Neuronal stem cell (in vitro differentiated cells): ENCODE results near the gene KAZN.

Source experiments
- DNase-seq: peaks from one replicate; pipeline ENCODE4 v3.0.0-alpha.2; 2013; ENCODE audit warnings: low spot score
- H2AFZ ChIP-seq: one replicate; pipeline ENCODE4 v1.6.1; 2013; ENCODE audit warnings: mild to moderate bottlenecking, low read length, inconsistent platforms
- H2AK5ac ChIP-seq: 2 replicates; pipeline ENCODE4 v1.6.1; 2013; ENCODE audit warnings: low read depth, mild to moderate bottlenecking, inconsistent platforms, low read length, moderate library complexity, mixed read lengths
- H2BK120ac ChIP-seq: 2 replicates; pipeline ENCODE4 v1.6.1; 2013; ENCODE audit warnings: low read depth, mild to moderate bottlenecking, inconsistent platforms, low read length, moderate library complexity, mixed read lengths
- H2BK12ac ChIP-seq: one replicate; pipeline ENCODE4 v1.6.1; 2013; ENCODE audit warnings: low read length, inconsistent platforms
- H2BK15ac ChIP-seq: 2 replicates; pipeline ENCODE4 v1.6.1; 2013; ENCODE audit warnings: mild to moderate bottlenecking, low read length, inconsistent platforms, mixed read lengths
- H2BK5ac ChIP-seq: one replicate; pipeline ENCODE4 v1.6.1; 2013; ENCODE audit warnings: inconsistent platforms, mild to moderate bottlenecking, low read length, moderate library complexity
- H3K14ac ChIP-seq: one replicate; pipeline ENCODE4 v1.6.1; 2013; ENCODE audit warnings: low read length, inconsistent platforms
- H3K18ac ChIP-seq: 2 replicates; pipeline ENCODE4 v1.6.1; 2013; ENCODE audit warnings: low read length, inconsistent platforms
- H3K23ac ChIP-seq: 2 replicates; pipeline ENCODE4 v1.6.1; 2013; ENCODE audit warnings: low read depth, mild to moderate bottlenecking, mixed read lengths, low read length, inconsistent platforms; ENCODE audit not compliant: poor library complexity
- H3K27ac ChIP-seq: replicated peaks from 3 replicates; pipeline ENCODE4 v1.5.1; 2013; ENCODE audit warnings: low read length, inconsistent platforms
- H3K27me3 ChIP-seq, 3 experiments: 2 replicates each; pipeline ENCODE4 v1.6.1; 2013; ENCODE audit warnings: low read length in 3 of 3, mild to moderate bottlenecking in 2 of 3, inconsistent platforms in 1 of 3, low read depth in 1 of 3, mixed read lengths in 1 of 3, moderate library complexity in 1 of 3; ENCODE audit not compliant: control insufficient read depth in 3 of 3, insufficient read depth in 3 of 3
- H3K36me3 ChIP-seq, 2 donors: replicated peaks in 1 of 2; 2 replicates each; pipeline ENCODE4 v1.6.1; 2013; ENCODE audit warnings: low read length in 2 of 2; ENCODE audit not compliant: control insufficient read depth in 2 of 2, insufficient read depth in 2 of 2
- H3K4ac ChIP-seq: 2 replicates; pipeline ENCODE4 v1.6.1; 2013; ENCODE audit warnings: inconsistent platforms, mild to moderate bottlenecking, low read length, moderate library complexity
- H3K4me1 ChIP-seq, 2 donors: 1 replicate in 1 of 2; 2 replicates in 1 of 2; pipeline ENCODE4 v1.6.1; 2013; ENCODE audit warnings: low read length in 2 of 2, low read depth in 1 of 2; ENCODE audit not compliant: control insufficient read depth in 2 of 2, insufficient read depth in 1 of 2
- H3K4me2 ChIP-seq: one replicate; pipeline ENCODE4 v1.6.1; 2013; ENCODE audit warnings: mild to moderate bottlenecking, low read length, inconsistent platforms; ENCODE audit not compliant: insufficient read depth, poor library complexity, severe bottlenecking
- H3K4me3 ChIP-seq, 2 donors: 2 replicates each; pipeline ENCODE4 v1.5.1; 2013; ENCODE audit warnings: low read length in 2 of 2, mild to moderate bottlenecking in 2 of 2, inconsistent platforms in 1 of 2, moderate library complexity in 1 of 2
- H3K79me1 ChIP-seq: one replicate; pipeline ENCODE4 v1.6.1; 2013; ENCODE audit warnings: low read depth, mild to moderate bottlenecking, inconsistent platforms, low read length, moderate library complexity
- H3K9ac ChIP-seq: one replicate; pipeline ENCODE4 v1.6.1; 2013; ENCODE audit warnings: mild to moderate bottlenecking, low read depth, low read length, inconsistent platforms; ENCODE audit not compliant: poor library complexity
- H3K9me3 ChIP-seq, 2 donors: replicated peaks in 1 of 2; 2 replicates each; pipeline versions ENCODE3 to v1.6.1; 2013; ENCODE audit warnings: low read length in 2 of 2, mild to moderate bottlenecking in 2 of 2, inconsistent platforms in 1 of 2, low read depth in 1 of 2, mixed read lengths in 1 of 2, moderate library complexity in 1 of 2; ENCODE audit not compliant: control insufficient read depth in 2 of 2, insufficient read depth in 1 of 2
- H4K8ac ChIP-seq: one replicate; pipeline ENCODE4 v1.6.1; 2013; ENCODE audit warnings: low read depth, mild to moderate bottlenecking, inconsistent platforms, low read length, moderate library complexity
- H4K91ac ChIP-seq: one replicate; pipeline ENCODE4 v1.6.1; 2013; ENCODE audit warnings: low read length, low read depth, mild to moderate bottlenecking, inconsistent platforms; ENCODE audit not compliant: poor library complexity
- WGBS, 2 donors: extraction: QIAGEN DNeasy Blood & Tissue Kit; methylation state at CpG; one replicate each; pipeline ENCODE4 v1.1.7; 2013; ENCODE audit warnings: missing lambda C conversion rate in 2 of 2, mixed read lengths in 1 of 2; ENCODE audit not compliant: insufficient read length in 2 of 2, insufficient replicate concordance in 1 of 2; ENCODE audit errors: extremely low coverage in 2 of 2; 5-methylcytosine and 5-hydroxymethylcytosine counted together

The KAZN gene

GRCh38 chr1:14948112-14948652 is 349.7 kb downstream of the KAZN start:
- no peak overlapping the region for H3K27ac ChIP-seq
- H3K4me1 ChIP-seq, result peaks cover 21 to 41% of the 10 kb centered on the region in 2 donors
- no peak overlapping the region for H3K4me3 ChIP-seq
- H3K27me3 ChIP-seq, result no peaks in the 10 kb centered on the region
- no peak overlapping the region for H3K18ac ChIP-seq
- H4K8ac ChIP-seq, result no peak overlapping the region
- peaks cover 0 to 11% of the 10 kb centered on the region in 2 donors for H3K36me3 ChIP-seq
- H3K23ac ChIP-seq, result no peak overlapping the region
- H3K9me3 ChIP-seq, result peaks cover 1 to 9% of the 10 kb centered on the region in 2 donors
- no peak for DNase-seq
- no peak overlapping the region for H2BK15ac ChIP-seq
- no peak overlapping the region for H2AFZ ChIP-seq
- H3K4me2 ChIP-seq, result no peak overlapping the region
- no peak overlapping the region for H2BK120ac ChIP-seq
- H3K14ac ChIP-seq, result no peak overlapping the region
- no peak overlapping the region for H2BK12ac ChIP-seq
- no peak overlapping the region for H2AK5ac ChIP-seq
- no peak overlapping the region for H3K9ac ChIP-seq
- no CpG with 5 or more reads among the region's 2 CpGs for WGBS, 2 donors
- no peak overlapping the region for H4K91ac ChIP-seq
- H3K4ac ChIP-seq, result no peak overlapping the region
- no peak overlapping the region for H2BK5ac ChIP-seq
- peaks cover 12% of the 10 kb centered on the region for H3K79me1 ChIP-seq

DNA sequence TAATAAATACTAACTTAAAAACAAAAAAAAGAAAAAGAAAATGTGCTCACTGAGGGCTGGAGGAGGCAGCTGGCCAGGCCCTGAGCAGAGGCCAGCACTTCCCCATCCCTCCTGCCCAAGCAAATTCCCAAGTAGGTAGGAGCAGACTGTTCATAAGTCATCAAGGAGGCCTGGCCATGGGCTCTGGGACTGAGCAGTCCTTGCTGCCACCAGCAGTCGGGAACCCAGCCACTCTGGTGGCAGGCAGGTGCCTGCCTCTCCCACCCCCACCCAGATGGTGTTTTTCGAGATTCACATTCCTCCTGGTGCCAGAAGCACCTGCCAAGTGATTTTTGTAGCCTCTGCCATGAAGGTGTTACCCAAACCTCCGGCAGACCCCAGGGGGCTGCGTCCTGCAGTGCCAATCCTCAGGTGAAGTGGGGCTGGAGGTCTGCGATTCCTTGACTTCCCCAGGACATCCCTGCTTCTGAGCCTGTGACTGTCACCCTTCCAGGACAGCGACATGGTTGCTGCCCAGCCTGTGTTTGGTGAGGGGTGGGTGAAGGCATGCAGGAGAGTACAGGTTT is 350.9 kb downstream of the KAZN start:
- no peak overlapping the region for H3K27ac ChIP-seq
- no peak for DNase-seq
- no peak overlapping the region for H3K4me2 ChIP-seq
- H3K23ac ChIP-seq, result peak overlapping the region; percentile 36
- H2AFZ ChIP-seq, result no peak overlapping the region
- no peak overlapping the region for H2BK120ac ChIP-seq
- peaks cover 13 to 36% of the 10 kb centered on the region in 2 donors for H3K4me1 ChIP-seq
- no peak overlapping the region for H3K4ac ChIP-seq
- peaks cover 13% of the 10 kb centered on the region for H3K79me1 ChIP-seq
- peak overlapping the region; percentile 72 for H3K9ac ChIP-seq
- no peak overlapping the region for H3K14ac ChIP-seq
- H3K27me3 ChIP-seq, result no peaks in the 10 kb centered on the region
- no peak overlapping the region for H4K8ac ChIP-seq
- no peak overlapping the region for H2BK5ac ChIP-seq
- H2AK5ac ChIP-seq, result peak overlapping the region; percentile 94
- peaks cover 5 to 18% of the 10 kb centered on the region in 2 donors for H3K9me3 ChIP-seq
- H3K36me3 ChIP-seq, result peaks cover 0 to 22% of the 10 kb centered on the region in 2 donors
- H4K91ac ChIP-seq, result no peak overlapping the region
- H2BK12ac ChIP-seq, result peak overlapping the region; percentile 82
- H2BK15ac ChIP-seq, result peak overlapping the region; percentile 4
- peak overlapping the region; percentile 78 for H3K18ac ChIP-seq
- no CpG with 5 or more reads among the region's 6 CpGs for WGBS, 2 donors
- H3K4me3 ChIP-seq, result no peak overlapping the region

- no peak overlapping the region for H3K14ac ChIP-seq
- no peak overlapping the region for H4K91ac ChIP-seq
- DNase-seq, result no peak
- H2BK15ac ChIP-seq, result peak overlapping the region; percentile 4
- H2AK5ac ChIP-seq, result peak overlapping the region; percentile 94
- no peak overlapping the region for H3K4me2 ChIP-seq
- peaks cover 6 to 28% of the 10 kb centered on the region in 2 donors for H3K4me1 ChIP-seq
- H3K79me1 ChIP-seq, result peaks cover 12% of the 10 kb centered on the region
- no peak overlapping the region for H2BK120ac ChIP-seq
- H4K8ac ChIP-seq, result no peak overlapping the region
- no peak overlapping the region for H3K4ac ChIP-seq
- H3K9ac ChIP-seq, result peak overlapping the region; percentile 72
- H3K23ac ChIP-seq, result no peak overlapping the region
- H2BK12ac ChIP-seq, result peak overlapping the region; percentile 82
- peaks cover 0 to 22% of the 10 kb centered on the region in 2 donors for H3K36me3 ChIP-seq
- WGBS, 2 donors, result no CpG with 5 or more reads among the region's 20 CpGs
- H2BK5ac ChIP-seq, result no peak overlapping the region
- peak overlapping the region; percentile 78 for H3K18ac ChIP-seq
- H3K27ac ChIP-seq, result no peak overlapping the region
- H2AFZ ChIP-seq, result no peak overlapping the region
- H3K9me3 ChIP-seq, result peaks cover 5 to 18% of the 10 kb centered on the region in 2 donors
- no peak overlapping the region for H3K4me3 ChIP-seq
- H3K27me3 ChIP-seq, result no peaks in the 10 kb centered on the region
These were observed 351.6 kb downstream of the KAZN start for GRCh38 chr1:14949836-14950713.

DNA sequence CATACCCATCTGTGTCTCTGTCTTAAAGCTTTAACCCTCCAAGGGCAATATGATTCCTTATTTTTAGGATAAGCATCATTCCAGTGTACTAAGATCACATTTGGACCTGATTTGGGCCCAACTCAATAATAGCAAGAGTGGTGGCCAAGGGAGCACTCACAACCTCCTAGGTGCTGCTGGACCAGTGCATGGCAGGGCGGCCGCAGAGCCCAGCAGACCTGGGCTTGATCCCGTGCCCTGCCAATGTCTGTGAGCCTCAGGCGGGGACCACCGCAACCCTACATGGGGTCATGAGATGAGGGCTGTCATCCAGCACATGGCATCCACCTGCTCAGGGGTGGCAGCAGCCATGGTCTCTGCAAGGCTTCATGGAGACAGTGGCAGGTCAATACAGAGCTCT is 353.3 kb downstream of the KAZN start:
- Histone ChIP-seq H3K79me1 (peaks cover 12% of the 10 kb centered on the region), H3K4ac (no peak overlapping the region), H3K4me2 (no peak overlapping the region), H2BK12ac (no peak overlapping the region), H3K23ac (no peak overlapping the region), H3K18ac (peak overlapping the region; percentile 11), H3K27ac (no peak overlapping the region), H3K36me3 (peaks cover 0 to 26% of the 10 kb centered on the region in 2 donors), H3K4me1 (peaks cover 4 to 19% of the 10 kb centered on the region in 2 donors), H3K4me3 (no peak overlapping the region), H3K9me3 (peaks cover 5 to 18% of the 10 kb centered on the region in 2 donors), H2BK120ac (no peak overlapping the region), H3K9ac (no peak overlapping the region), H3K14ac (no peak overlapping the region), H3K27me3 (no peaks in the 10 kb centered on the region), H4K8ac (no peak overlapping the region), H4K91ac (no peak overlapping the region), H2AK5ac (peak overlapping the region; percentile 19), H2AFZ (no peak overlapping the region), H2BK15ac (no peak overlapping the region), H2BK5ac (no peak overlapping the region)
- WGBS, 2 donors, result no CpG with 5 or more reads among the region's 5 CpGs
- no peak for DNase-seq
